NCI-H146 treated with DMSO at 0.1 percent for 48 hours (cell line): ENCODE data around the gene SPECC1L.

Source experiments
- DNase-seq: peaks from one replicate; lab custom pipeline; 2025; ENCODE audit not compliant: unreplicated experiment; lab: John Stamatoyannopoulos, UW

SPECC1L gene

DNA sequence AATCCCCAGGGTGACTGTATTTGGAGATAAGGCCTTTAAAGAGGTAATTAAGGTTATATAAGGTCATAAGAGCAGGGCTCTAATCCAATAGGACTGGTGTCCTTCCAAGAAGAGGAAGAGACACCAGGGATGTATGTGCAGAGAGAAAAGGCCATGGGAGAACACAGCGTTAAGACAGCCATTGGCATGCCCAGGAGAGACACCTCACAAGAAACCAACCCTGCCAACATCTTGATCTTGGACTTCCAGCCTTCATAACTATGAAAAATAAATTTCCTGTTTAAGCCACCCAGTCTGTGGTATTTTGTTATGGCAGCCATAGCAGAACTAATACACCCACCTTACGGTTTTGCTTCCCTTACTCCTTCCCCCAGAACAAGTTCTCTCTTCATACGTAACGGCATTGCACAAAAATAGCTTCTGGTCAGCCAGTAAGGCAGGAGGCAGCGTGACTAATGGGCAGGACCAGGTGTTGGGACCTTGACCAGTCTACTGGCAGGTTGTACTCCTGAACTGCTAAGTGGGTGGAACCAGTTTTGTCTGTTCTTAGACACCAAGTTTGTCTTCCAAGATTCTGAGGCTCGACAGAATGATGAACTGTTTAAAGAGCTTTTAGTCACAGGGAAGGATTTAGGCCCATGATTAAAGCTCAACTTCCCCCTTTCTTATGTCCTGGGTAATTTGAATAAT is 192.6 kb downstream of the SPECC1L start:
- DNase-seq: no peak

DNA sequence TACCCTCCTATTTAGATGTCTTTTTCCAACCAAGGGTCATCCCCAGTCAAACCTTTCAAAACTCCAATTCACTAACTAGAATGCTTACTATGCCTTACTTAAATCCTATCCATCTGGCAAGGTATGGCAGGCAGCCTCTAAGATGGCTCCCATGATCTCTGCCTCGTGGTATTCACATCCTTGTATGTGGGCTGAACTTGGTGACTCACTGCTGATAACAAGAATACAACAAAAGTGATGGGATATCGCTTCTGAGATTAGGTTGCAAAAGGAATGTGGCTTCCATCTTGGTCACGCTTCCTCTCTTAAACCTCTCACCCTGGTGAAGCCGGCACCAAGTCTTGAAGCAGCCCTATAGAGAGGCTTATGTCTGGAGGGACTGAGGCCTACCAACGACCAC is 194.9 kb downstream of the SPECC1L start:
- DNase-seq: no peak

DNA sequence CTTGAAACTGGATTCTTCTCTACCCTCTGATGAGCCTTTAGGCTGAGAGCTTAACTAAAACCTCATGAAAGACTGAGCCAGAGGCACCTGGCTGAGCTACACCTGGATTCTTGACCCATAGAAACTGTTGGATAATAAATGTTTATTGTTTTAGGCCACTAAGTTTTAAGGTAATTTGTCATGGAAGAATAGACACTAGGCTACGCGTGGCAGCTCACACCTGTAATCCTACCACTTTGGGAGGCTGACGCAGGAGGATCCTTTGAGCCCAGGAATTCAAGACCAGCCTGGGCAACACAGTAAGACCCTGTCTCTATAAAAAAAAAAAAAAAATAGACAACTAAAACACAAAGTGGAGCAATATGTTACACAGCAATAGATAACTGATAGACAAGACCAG is 195.3 kb downstream of the SPECC1L start:
- no peak for DNase-seq

DNA sequence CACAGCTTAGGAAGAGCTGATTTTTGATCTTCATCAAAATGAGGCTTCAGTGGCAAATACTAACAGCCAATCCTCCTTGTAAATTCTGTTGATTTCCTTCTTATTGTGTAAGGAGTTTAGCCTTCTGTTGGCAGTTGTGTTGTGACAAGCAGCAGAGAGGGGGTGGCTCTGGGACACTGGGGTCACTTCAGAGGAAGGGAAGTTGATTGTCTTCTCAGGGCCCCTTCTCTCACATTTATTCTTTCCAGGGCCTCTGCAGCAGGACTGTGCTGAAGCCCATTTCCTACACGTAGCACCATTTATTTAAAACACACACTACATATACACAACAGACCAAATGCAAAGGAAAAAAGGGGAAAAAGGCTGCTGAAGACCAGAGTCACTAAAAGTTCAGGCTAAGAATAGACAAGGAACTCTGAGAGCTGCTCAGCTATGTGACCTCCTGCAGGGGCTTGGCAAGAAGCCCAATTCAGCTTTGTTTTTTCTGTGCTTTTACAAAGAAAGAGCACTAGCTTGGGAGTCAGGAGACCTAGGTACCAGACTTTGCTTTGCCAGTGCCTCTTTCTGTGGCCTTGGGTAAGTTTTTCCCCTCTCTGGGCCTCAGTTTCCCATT is 196.2 kb downstream of the SPECC1L start:
- DNase-seq: no peak

DNA sequence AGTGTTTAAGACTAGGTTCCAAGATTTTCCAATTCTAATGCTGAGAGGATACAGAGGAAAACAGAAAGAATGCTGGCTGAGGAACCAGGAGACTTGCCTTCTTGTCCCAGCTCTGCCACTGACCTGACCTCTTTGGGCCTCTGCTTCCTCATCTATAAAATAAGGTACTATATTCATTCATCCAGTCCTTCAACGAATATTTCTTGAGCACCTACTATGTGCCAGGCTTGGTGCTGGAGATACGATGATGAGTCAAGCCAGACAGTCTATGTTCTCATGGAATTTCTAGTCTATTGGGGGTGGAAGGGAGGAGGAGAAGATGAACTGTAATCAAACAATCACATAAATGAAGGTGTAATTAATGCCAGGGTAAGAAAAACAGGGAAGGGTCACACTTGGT is 196.7 kb downstream of the SPECC1L start:
- no peak for DNase-seq
